Stimulated activated CD4-positive, alpha-beta T cell treated with anti-CD3 and anti-CD28 coated beads, Interleukin-2, amount 100 ng/mL, for 4 hours (primary cell): Measurements from ENCODE around the gene NDOR1.

ENCODE experiments used
- DNase-seq: peaks from one replicate; pipeline ENCODE4 v3.0.0-alpha.2; 2020; ENCODE audit warnings: low read depth

NDOR1 gene

DNA sequence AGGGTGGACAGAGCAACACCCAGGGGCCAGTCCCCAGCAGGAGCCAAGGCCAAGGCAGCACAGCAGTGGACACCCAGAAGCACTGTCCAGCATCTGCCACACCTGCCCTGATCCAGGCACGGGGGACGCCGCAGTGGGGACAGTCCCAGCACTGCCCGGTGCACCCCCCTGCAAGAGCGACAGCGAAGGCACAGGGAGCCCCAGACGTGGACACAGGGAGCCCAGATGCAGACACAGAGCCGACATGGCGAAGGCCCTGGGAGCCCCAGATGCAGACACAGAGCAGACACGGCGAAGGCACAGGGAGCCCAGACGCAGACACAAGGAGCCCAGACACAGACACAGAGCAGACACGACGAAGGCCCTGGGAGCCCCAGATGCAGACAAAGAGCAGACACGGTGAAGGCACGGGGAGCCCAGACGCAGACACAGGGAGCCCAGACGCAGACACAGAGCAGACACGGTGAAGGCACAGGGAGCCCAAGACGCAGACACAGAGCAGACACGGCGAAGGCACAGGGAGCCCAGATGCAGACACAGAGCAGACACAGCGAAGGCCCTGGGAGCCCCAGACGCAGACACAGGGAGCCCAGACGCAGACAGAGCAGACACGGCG, 21.4 kb upstream of the NDOR1 start:
- no peak for DNase-seq

DNA sequence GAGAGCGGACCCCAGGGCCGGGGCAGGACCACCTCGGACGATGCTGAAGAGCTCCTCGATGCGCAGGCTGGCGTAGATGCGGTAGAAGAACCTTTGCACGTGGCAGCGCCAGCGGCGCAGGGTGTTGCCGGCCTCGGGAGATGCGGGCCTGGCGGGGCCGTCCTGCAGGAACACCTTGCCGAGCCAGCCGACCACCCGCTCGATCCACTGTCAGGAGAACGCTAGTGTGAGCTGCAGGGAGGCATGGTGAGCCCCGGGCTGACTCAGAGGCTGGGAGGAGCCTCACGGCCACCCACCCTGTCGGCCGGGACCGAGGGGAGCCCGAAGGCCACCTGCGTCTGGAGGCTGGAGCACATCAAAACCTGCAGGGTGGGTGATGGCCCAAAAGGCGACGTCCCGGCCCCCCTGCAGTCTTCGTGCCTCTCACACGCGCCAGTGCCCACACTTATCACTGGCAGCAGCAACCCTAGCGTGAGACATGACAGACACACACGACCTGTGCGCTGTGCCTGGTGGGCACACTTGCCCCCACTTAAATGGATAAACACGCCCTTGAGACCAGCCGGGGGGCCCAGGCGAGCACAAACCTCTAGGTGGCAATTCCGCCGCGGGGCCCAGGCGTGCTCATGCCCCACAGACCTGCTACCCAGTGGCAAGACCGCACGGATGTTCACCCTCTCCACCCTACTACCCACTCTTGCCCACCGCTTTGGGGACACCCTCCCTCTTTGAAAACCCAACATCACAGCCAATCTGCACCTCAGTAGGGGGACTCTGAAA, 20.4 kb upstream of the NDOR1 start:
- DNase-seq: no peak

DNA sequence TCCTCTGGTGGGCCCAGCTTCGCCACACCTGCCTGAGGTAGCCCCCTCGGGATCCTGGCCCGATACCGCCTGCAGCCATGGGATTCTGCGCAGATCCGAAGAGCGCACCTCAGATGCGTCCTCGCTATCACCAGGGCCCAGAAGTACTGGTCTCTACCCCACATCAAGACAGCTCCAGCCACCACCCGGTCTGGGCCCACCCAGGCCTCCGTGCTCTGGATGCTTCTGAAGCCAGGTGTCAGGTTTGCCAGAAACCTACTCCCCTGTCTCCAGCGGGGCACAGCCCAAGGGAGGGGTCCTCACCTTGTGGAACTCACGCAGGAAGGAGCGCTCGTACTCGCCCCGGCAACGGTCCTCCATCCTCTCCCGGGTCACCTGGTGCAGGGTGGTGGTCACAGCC, 19.6 kb upstream of the NDOR1 start:
- no peak for DNase-seq

DNA sequence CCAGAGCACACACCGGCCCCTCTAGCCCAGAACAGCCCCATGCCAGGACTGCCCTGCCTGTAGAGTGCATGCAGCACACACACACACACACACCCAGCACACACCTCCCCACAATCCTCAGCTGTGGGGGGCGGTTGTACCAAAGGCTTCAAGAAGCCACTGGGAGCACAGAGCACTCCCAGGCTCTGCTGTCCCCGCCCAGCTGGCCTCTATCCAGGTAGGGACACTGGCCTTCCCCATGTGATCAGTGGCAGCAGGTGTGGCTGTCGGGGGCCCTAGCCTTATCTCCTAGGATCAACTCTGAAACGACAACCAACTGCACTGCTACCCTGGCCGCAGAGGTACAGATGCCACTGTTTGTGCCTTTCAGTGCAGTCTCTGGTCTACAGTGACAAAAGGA, 19.1 kb upstream of the NDOR1 start:
- DNase-seq: no peak

DNA sequence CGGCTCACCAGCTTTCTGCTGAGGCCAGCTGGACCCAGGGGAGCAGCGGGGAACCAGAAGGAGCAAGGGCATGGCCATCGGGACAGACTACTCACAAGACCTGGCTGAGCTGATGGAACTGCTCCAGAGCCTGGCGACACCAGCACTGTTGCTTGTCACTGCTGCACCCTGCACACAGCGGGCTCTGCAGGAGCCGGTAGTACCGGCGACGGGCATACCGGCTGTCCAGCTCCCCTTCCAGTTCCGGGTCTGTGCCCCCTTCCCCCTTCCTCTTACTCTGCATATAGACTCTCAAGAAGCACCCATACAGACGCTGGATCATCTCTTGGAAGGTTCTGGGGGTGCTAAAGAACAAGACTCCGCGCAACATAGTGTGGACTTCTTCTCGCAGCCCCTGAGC, 18.1 kb upstream of the NDOR1 start:
- DNase-seq: no peak

DNA sequence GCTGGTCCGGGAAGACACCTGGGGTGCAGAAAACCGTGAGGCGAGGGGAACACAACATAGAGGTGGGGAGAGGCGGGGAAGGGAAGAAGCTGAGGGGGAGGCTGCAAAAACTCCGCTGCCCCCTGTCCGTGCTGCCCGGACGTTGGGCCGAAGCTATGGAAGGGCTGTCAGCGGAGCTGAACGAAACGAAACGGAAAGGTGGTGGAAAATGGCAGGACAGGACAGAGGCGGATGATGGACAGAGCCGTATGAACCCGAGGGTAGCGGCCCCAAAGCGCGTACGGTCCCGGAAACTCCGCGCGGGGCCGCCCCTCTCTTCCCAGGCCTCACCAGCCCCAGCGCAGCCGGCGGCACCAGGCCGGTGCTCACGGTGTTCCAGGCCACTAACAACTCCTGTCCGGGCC, 17.4 kb upstream of the NDOR1 start:
- no peak for DNase-seq

DNA sequence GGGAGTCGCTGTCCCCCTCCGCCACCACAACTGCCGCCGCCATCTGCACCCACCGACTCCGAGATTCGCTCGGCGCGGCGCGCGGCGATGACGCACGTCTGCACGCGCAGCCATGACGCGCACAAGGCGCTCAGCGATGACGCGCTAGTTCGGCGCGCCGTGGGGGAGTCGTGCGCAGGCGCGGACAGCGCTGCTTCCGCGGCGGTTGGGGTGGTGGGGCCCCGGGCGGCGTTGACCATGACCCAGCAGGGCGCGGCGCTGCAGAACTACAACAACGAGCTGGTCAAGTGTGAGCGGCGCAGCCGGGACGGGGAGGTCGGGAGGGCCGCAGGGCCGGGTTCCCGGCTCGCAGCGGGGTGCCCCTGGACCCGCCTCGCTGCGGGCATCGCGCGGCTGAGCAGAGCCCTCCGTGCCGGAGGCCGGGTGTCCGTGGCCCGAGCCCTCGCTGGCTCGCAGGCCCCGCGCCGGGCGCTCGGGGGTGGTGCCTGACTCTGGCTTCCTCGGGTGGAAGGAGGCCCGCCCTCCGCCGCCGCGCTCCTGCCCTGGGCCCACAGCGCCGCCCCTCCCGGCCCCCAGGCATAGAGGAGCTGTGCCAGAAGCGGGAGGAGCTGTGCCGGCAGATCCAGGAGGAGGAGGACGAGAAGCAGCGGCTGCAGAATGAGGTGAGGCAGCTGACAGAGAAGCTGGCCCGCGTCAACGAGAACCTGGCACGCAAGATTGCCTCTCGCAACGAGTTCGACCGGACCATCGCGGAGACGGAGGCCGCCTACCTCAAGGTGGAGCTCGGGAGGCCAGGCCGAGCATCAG, 16.8 kb upstream of the NDOR1 start, which contains the start of the genes ANAPC2 and SSNA1:
TSS of gene ANAPC2 (minus strand) at position 71 of the 807 bp plus-strand sequence. CDS start at position 43, 28 bp downstream.
TSS of gene SSNA1 (plus strand) at position 187 of the 807 bp plus-strand sequence. CDS start at position 238, 51 bp downstream.
- peak; percentile 86 for DNase-seq

DNA sequence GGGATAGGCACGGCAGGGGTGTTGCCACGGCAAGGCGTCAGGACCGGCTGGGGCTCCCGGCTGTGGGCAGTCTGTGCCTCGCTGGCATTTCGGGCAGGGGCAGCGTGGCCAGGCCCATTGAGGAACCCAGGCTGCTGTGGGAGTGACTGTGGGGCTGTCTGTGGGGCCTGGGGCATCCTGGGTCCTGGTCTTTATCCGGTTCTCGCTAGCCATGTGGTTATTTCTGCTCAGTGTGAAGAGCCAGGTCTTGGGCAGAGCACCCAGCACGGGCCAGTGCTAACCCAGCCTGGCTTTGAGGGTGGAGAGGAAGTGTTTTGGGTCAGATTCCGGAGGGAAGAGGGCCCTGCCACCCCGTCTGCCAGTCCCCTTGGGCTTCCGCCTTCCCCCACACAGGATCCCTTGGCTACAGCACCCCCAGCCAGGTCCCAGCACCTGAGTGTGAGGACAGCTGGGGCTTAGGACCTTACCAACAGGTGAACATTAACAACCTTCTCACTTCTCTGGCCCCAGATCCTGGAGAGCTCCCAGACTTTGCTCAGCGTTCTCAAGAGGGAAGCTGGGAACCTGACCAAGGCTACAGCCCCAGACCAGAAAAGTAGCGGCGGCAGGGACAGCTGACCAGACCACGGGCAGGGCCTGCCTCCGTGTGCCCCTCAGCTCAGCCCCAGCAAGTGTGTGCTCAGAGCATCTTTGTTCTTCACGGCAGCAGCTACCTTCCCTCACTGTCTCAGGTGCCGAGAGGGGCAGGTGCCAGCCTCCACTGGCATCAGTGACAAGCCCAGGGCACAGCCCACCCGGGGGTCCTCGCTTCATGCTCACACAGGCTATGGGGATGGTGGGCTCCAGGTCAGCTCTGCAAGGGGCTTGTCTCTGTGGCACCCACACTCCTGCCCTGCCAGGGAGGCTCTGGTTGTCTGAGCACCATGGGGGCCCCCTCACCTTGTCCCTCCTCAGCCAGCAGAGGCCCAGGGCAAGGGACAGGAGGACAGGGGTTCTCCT, 15.9 kb upstream of the NDOR1 start:
- no peak for DNase-seq

DNA sequence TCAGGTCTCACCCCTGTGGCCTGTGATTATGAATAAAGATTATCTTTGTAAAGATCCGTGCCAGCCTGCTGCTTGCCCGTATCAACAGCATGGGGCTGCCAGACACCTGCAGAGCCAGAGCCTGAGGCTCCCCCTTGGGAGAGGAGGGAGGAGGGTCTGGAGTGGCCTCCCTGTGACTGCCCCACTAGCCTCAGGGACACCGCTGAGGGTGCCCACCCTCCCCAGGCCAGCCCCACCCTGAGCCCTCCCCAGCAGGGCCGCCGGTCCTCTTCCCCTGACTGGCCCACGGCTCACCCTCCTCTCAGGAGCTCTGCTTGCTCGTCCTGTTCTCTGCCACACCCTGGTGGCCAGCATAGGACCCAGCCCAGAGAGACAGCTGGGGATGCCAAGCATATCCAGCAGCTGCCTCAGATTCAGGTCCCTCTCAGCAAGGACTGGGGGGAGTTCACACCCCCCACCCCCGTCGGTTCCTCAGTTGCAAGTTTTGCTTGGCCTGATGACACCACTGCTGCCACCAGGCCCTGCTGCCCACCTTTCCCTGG, 15.1 kb upstream of the NDOR1 start:
- DNase-seq: no peak

DNA sequence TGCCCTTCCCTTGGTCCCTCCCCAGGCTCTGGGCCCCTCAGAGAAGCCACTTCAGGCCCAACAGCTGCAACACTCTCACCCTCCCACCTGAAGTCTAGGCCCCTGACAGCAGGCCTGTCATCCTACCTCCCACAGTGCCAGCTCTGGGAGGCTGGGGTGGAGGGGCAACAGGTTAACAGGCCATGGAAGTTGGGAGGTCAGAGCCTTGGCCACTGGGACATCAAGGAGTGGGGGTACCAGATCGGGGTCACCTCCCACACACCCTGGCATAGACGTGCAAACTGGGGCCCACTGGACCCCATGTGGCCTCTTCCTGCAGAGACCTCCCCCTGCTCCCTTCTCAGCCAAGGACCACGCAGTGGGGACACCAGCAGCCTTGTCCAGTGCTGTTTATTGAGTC, 14.3 kb upstream of the NDOR1 start:
- DNase-seq: no peak

DNA sequence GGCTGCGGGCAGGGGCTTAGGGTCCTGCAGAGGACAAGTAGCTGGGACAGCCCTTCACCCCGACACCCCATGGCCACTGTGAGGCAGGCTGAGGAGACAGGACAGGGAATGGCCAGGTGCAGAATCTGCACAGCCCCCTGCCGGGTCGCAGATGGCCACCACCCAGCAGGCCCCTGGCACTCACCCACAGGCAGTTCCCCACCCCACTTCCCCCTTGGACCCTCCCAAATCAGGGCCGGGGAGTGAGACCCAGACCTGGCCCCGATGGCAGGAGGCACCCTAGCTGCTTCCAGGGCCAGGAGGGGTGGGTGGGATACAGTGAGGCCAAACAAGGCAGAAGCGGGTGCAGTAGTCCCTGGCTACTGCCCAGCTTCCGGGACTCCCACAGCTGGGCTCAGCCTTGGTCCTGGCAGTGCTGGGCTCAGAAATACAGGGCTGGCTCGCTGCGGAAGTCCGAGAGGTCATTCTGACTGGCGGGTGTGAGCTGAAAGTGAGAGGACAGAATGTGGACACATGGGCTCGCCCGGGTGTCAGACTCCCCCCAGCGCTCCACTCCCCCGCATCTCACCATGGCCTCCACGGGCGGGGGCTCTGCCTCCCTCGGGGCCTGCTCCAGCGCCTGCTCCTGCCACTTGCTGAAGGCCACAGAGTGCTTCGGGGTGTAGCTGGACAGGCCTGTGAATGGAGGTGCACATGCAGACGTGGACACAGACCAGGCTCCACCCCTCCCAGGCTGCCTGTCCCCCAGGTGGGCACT, 13.6 kb upstream of the NDOR1 start:
- DNase-seq: no peak

DNA sequence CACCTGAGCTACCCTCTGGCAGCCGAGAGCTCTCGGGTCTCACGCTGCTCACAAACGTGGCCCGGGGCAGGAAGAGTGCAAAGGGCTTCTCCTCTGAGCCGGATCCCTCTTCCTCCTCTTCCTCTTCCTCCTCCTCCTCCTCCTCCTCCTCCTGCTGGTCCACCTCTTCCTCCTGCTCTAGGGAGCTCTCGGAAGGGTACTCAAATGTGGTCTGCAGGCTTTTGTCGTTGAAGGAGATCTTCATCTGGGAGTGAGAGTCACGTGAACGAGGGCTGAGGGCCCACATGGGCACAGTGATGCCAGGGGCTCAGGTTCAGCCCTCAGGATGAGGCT, 13.1 kb upstream of the NDOR1 start:
- no peak for DNase-seq

DNA sequence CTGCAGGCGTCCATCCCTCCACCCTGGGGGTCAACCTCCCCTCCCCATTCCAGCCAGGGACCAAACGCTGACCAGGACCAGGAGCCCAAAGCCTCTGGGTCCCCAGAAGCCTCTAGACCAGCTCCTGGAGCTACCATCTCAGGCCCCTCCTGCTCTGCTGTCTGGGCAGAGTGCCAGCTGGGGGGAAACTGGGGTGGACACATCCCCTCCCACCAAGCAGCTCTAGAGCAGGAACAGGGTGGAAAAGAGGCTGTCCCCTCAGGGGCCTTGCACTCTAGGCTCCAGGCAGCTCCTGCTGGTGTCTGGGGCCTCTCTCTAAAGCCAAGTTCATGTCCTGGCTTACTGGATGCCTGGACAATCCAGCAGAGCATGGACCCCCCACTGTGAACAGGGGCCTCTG, 12.6 kb upstream of the NDOR1 start:
- DNase-seq: no peak

DNA sequence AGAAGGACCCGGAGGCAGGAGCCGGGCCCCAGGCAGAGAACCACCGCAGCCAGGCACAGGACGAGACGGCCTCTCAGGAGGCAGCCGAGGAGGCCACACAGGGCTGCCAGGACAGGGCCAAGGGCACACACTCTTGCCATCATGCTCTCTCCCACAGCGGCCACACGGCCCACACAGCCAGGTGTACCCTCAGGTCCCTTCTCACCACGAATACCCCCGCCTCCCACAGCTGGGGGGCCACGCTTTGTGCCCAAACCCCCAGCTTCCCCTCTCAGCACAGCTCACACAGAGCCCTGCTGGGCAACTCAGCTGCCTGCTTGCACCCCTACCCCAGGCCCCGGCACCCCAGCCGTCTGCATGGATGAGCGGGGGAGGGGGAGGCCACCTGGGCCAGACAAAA, 11.7 kb upstream of the NDOR1 start:
- DNase-seq: no peak

DNA sequence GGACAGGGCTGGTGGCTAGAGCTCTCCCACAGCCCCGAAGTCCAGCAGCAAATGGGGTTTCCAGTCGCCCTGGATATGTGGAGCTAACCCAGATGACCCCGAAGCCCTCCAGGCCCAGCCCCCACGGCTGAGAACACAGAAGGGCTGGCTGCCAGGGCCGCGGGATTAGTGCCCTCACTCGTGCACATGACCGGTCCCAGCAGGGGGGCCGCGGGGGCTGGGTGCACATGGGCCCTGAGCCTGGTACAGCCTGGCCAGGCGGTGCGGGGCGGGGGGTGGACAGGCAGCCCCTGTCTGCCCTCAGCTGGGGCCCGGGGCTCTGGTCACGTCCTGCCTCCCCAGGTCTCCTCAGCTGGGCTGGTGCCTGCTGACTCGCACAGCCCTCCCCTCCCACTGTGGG, 11.1 kb upstream of the NDOR1 start:
- DNase-seq: no peak

DNA sequence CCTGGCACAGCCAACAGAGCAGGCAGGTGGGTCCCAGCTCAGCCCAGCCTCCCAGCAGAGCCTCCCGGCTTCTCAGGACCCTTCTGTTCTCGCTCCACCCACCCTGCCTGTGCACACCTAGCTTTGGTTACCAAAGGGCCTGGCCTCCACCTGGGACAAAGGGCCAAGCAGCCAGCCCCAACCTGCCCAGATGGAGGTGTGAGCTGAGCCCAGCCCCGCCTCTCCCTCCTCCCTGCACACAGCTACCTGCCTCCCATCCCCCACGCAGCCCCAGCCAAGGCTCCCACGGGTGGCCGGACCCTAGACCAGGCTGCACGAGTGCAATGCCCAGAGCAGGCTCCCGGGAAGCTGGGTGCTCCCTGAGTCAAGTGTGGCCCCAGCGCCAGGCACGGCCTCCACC, 10.6 kb upstream of the NDOR1 start:
- DNase-seq: no peak

DNA sequence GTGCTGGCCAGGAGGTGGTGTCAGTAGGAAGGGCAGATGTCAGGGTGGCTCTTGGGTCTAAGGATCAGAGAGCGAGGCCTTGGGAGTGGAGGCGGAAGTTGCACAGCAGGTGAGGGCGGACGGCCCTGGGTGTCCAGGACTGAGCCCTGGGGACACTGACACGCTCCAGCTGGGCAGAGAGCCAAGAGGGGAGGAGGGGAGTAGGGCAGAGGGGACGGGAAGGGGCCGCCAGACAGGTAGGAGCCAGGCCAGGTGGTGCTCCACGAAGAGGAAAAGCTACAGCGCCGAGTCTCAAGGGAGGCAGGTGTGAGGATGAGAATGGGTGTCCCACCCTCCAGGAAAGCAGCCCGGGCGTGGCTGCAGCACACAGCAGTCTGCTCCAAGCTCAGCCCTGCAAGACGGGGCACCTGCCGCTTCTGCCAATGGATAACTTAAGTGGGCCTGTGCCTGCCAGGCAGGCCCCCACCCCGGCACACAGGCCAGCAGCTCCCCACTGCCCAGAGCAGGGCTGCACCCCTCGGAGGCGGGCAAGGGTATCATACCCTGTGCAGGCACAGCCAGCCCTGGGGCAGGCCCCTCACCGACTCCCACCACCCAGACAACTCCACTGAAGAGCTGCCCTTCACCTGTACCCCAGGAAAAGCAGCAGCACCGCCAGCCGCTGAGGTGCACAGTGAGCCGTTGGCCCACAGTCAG, 9.8 kb upstream of the NDOR1 start:
- no peak for DNase-seq

DNA sequence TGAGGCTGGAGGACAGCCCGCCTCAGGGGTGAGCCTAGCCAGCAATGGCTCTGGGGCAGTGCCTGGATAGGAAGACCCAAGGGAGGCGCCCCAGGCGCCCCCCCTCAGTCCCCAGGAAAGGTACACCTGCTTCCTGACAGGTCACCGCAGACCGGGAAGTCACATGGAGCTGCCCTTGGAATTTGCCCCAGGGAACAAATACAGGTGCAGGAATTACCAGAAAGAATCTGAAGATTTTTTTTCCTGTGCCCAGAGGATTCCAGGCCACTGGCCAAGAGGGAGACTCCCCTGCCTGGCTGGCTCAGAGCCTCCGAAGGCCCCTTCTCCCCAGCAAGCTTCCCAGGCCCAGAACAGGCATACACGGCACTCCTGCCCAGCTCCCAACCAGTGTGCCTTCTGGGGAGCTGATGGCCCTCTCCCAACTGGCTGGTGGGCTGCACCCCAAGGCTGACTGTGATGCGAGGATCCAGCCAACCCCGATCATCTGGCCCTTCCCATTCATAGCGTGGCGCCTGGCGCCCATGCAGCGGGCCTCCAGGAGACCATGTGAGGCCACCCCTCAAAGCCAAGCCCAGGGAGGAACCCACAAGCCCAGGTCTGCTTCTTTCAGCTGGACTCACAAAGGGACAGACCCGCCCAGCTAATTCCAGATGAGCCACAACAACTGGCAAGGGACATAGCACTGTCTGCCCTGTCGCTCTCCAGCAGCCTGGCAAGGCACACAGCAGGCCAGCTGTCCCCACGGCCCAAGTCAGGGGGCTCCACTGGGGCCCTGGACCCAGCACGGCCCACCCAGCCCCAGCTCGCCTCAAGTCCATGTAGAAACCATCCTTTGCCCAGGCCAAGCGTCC, 7.2 kb upstream of the NDOR1 start:
- no peak for DNase-seq

DNA sequence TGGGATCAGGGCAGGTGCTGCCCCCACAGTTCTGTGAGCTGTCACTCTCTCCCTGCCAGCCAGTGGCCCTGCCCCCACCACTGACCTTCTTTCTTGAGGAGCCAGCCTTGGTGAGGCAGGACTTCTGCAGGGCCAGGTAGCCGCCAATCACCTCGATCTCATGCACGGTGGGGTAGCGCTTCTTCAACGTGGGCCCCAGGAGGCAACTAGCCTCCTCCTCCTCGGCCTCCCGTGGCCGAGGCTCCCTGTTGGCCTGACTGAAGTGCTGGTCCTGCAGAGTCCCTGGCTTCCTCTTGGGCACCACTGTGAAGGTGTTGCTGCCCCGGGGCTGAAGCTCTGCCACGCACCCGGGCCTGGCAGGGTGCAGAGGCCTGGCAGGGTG, 6.6 kb upstream of the NDOR1 start:
- DNase-seq: no peak
